Measurements from ENCODE around the gene CLASRP. TPM values are rescaled to one million over a fixed set of nuclear protein-coding genes. Genes with fewer than 3 reads are reported as not detected.

Gene CLASRP
- total and polyA plus RNA-seq, 11 donors = 25.8 to 68.2 (median 32.4) TPM

GRCh38 chr19:45009625-45010255, 29.1 kb upstream of the CLASRP start:
- peaks cover 0 to 90% (median 35%) of the 10 kb centered on the region in 9 donors for H3K36me3 ChIP-seq
- intact Hi-C loops (cut with DNase I) = loop anchor here in 2 of 10 donors (10.0 kb wide), 2 partner anchors 175 to 325 kb away; no protein-coding TSS in a partner anchor

GRCh38 chr19:45010306-45010705, 28.5 kb upstream of the CLASRP start:
- Histone ChIP-seq H3K4me3 (no peak overlapping the region), H3K36me3 (peaks cover 0 to 90% (median 39%) of the 10 kb centered on the region in 9 donors), H3K9me3 (no peaks in the 10 kb centered on the region), H3K27me3 (no peaks in the 10 kb centered on the region), H3K27ac (no peak overlapping the region), H3K4me1 (no peaks in the 10 kb centered on the region)
- TF ChIP-seq CTCF (IDR thresholded peaks at IDR 0.05) = no peak
- ATAC-seq (no peak), DNase-seq (no peak)
- intact Hi-C loops (cut with DNase I) = loop anchor here in 2 of 10 donors (10.0 kb wide), 2 partner anchors 174 to 324 kb away; no protein-coding TSS in a partner anchor
- 65 to 69% (median 67%) methylated on average over 6 of the region's 6 CpGs for WGBS, 4 donors

More at GRCh38 chr19:45009625-45010255, 29.1 kb upstream of the CLASRP start:
- H3K27me3 ChIP-seq = no peaks in the 10 kb centered on the region
- no peaks in the 10 kb centered on the region for H3K4me1 ChIP-seq
- TF ChIP-seq CTCF (IDR thresholded peaks at IDR 0.05) (no peak), POLR2A (IDR thresholded peaks at IDR 0.05) (no peak)
- 85 to 93% (median 91%) methylated on average over 8 to 9 of the region's 9 CpGs for WGBS, 4 donors
- H3K4me3 ChIP-seq = no peak overlapping the region
- H3K9me3 ChIP-seq = no peaks in the 10 kb centered on the region
- H3K27ac ChIP-seq = no peak overlapping the region
- DNase-seq (no peak), ATAC-seq (no peak)

- WGBS, 4 donors = 96 to 97% (median 96%) methylated on average over 26 to 42 of the region's 42 CpGs
- peaks cover 0 to 90% (median 39%) of the 10 kb centered on the region in 9 donors for H3K36me3 ChIP-seq
Measured at GRCh38 chr19:45011959-45012358, 26.9 kb upstream of the CLASRP start.

More at GRCh38 chr19:45011959-45012358, 26.9 kb upstream of the CLASRP start:
- H3K9me3 ChIP-seq = no peaks in the 10 kb centered on the region
- no peaks in the 10 kb centered on the region for H3K27me3 ChIP-seq
- H3K27ac ChIP-seq = no peak overlapping the region
- no peak for DNase-seq
- no peak for ATAC-seq
- intact Hi-C loops (cut with DNase I) = loop anchor here in 2 of 10 donors (10.0 kb wide), 2 partner anchors 173 to 323 kb away; no protein-coding TSS in a partner anchor
- H3K4me1 ChIP-seq = peaks cover 0 to 6% (median 0%) of the 10 kb centered on the region in 12 donors
- TF ChIP-seq POLR2A (IDR thresholded peaks at IDR 0.05) = no peak
- no peak for TF ChIP-seq CTCF (IDR thresholded peaks at IDR 0.05)
- no peak overlapping the region for H3K4me3 ChIP-seq

All from heart left ventricle (tissue), 16 donors.